A549 treated with ZK216348 at 1 μM for 4 hours (cell line): ENCODE results near the gene DLG3. TPM values are rescaled to one million over a fixed set of nuclear protein-coding genes. Genes with fewer than 3 reads are reported as not detected.

Experiments
- total RNA-seq: library from RNA; stranded (reverse); fragments of 200-300 nt; extraction: Qiagen RNA extraction; gene quantifications from 5 replicates; pipeline ENCODE4 v1.2.3, GENCODE V29; 2022; ENCODE audit warnings: low read depth

DLG3 gene
- 3.6 to 5.3 TPM (median 4.9 TPM) in 5 replicates for total RNA-seq

DNA sequence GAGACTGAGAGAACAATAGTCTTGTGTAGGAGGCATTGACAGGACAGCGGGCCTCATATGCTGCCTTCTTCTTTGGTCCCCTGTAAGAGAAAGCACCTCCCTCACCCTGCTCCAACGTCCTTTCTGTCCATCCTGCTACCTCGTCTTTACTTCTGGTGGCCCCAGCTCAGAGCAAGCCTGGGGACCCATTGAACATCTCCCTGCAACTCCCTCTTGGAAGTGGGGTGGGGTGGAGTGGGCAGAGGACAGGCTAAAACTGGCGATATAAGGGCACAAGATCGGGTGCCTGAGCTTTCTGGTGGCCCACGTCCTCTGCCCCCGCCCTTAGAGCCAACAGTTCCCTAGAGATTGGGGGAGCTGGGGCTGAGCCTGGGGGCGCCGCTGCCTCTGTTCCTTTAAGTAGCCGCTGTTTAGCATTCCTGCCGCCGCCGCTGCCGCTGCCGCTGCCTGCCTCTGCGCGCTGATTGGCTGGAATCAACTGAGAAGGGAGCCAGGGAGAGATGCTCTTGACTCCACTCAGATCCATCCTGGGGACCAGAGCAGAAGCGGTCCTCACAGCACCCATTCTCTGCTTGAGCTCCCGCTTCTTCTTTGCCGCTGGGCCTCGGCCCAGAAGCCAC lies at the start of gene DLG3:
Gene DLG3, plus strand, starts transcription at position 510 of the 620 bp plus-strand sequence. CDS start 367 bp downstream, outside the sequence.

DNA sequence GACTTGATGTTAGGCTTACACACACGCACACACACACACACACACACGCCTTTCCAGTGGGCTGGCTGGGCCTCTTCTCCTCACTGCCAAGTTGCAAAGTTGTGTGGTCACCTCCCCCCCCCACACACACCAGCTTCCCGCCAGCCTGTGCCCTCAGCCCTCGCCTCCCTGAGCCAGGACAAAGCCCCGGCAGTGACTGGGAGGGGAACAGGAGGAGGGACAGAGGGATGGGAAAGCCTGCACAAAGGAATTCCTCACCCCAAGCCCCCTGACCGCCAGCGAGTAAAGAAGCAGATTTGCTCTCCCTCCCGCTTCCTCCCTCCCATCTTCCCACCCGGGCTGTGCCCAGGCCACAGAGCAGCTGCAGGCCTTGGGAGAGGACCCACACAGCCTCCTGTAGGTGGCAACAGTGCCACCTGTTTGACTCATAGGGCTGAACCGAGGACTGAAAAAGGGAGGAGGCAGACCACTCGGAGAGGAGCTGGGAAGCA lies 21.7 kb upstream of the DLG3 start, which contains the start of gene GDPD2:
Gene GDPD2, plus strand, starts transcription at position 464 of the 491 bp plus-strand sequence. CDS start 1,671 bp downstream, outside the sequence.

Other genes starting within 250 kb of the DLG3 start
- gene AWAT1, start 210.2 kb upstream of the DLG3 start, total RNA-seq = not detected in 5 replicates
- gene P2RY4, start 184.6 kb upstream of the DLG3 start, total RNA-seq = not detected in 5 replicates
- gene ARR3, start 176.5 kb upstream of the DLG3 start, total RNA-seq = not detected in 5 replicates
- not detected in 5 replicates for gene RAB41, start 162.7 kb upstream of the DLG3 start, total RNA-seq
- 82.1 to 95.5 TPM (median 93.4 TPM) in 5 replicates for gene PDZD11, start 154.9 kb upstream of the DLG3 start, total RNA-seq
- gene KIF4A, start 154.7 kb upstream of the DLG3 start, total RNA-seq = 24.7 to 29.6 TPM (median 27.7 TPM) in 5 replicates
- 0.17 TPM in 1 of 5 replicates, not detected in the others for gene GDPD2, start 21.5 kb upstream of the DLG3 start, total RNA-seq